OCI-LY3 (cell line): ENCODE data around the gene MATN1.

Experiments
- H2AFZ ChIP-seq: fragments of 200-600, 300-600 bp; shearing (Covaris generic); 2 replicates; pipeline ENCODE4 v1.6.0; 2014; ENCODE audit warnings: antibody characterized with exemption, low read depth, low read length
- H3K27ac ChIP-seq: fragments of 200-600, 300-600 bp; sonication (generic); 2 replicates; pipeline ENCODE4 v1.5.1; 2014; ENCODE audit warnings: mild to moderate bottlenecking, low read length, moderate library complexity, mixed read lengths
- H3K27me3 ChIP-seq: fragments of 200-600, 300-600 bp; sonication (generic); 2 replicates; pipeline ENCODE4 v1.6.1; 2014; ENCODE audit warnings: low read depth, low read length, mixed read lengths
- H3K36me3 ChIP-seq: fragments of 200-600, 300-600 bp; sonication (generic); replicated peaks from 2 replicates; pipeline ENCODE3; 2014; ENCODE audit warnings: low read depth, low read length, mixed read lengths
- H3K4me1 ChIP-seq: fragments of 300-600, 200-600 bp; sonication (generic); 2 replicates; pipeline ENCODE4 v1.6.1; 2014; ENCODE audit warnings: low read length, mixed read lengths
- H3K4me2 ChIP-seq: fragments of 200-600, 300-600 bp; sonication (generic); 2 replicates; pipeline ENCODE4 v1.6.1; 2014; ENCODE audit warnings: low read length, mixed read lengths
- H3K4me3 ChIP-seq: fragments of 300-600, 200-600 bp; sonication (generic); 2 replicates; pipeline ENCODE4 v1.5.1; 2014; ENCODE audit warnings: antibody characterized with exemption, mild to moderate bottlenecking, low read length, moderate library complexity
- H3K79me2 ChIP-seq: fragments of 300-600, 200-600 bp; shearing (Covaris generic); 2 replicates; pipeline ENCODE4 v1.6.1; 2014; ENCODE audit warnings: mild to moderate bottlenecking, low read length, mixed read lengths
- H3K9ac ChIP-seq: fragments of 300-600, 200-600 bp; shearing (Covaris generic); 2 replicates; pipeline ENCODE4 v1.6.0; 2014; ENCODE audit warnings: mild to moderate bottlenecking, low read length, moderate library complexity
- H3K9me3 ChIP-seq: fragments of 200-600, 300-600 bp; shearing (Covaris generic); 2 replicates; pipeline ENCODE4 v1.6.1; 2014; ENCODE audit warnings: low read length, mixed read lengths; ENCODE audit not compliant: insufficient read depth
- H4K20me1 ChIP-seq: fragments of 200-600, 300-600 bp; sonication (generic); 2 replicates; pipeline ENCODE4 v1.6.1; 2016; ENCODE audit warnings: low read length, mixed read lengths; ENCODE audit not compliant: insufficient read depth
- EZH2phosphoT487 ChIP-seq: fragments of 200-600 bp; shearing (Covaris generic); IDR thresholded peaks from 2 replicates; pipeline ENCODE4 v1.6.1; 2018; ENCODE audit warnings: antibody characterized with exemption, mixed run types, low read depth
- TF ChIP-seq, protein P1 (sequence below): fragments of 200-600, 300-600 bp; sonication (generic); IDR thresholded peaks from 2 replicates; pipeline ENCODE4 v1.5.1; 2014; ENCODE audit warnings: antibody characterized with exemption, low read length, low read depth

MATN1 gene

DNA sequence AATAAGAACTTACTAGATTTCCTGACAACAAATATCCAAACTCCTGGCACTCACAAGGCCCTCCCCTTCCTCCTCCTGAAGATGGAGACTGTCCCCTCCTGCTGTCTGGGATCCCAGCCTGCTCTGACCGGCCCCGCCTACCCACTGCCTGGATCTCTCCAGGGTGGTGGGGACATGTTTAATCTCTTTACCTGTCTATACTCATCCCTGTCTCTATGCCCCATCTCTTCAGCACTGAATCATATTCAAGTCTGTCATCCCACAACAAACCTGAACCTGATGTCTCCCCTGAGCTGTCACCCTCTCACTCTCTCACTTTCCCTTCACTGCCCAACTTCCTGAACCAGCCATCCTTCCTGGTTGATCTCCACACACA lies 22.1 kb downstream of the MATN1 start:
- Histone ChIP-seq H3K79me2 (no peaks in the 10 kb centered on the region), H3K27ac (no peak overlapping the region), H3K36me3 (no peaks in the 10 kb centered on the region), H3K9ac (no peak overlapping the region), H2AFZ (no peak overlapping the region), H3K4me3 (no peak overlapping the region), H3K9me3 (no peaks in the 10 kb centered on the region), H3K4me2 (no peak overlapping the region), H3K4me1 (peaks cover 32% of the 10 kb centered on the region), H3K27me3 (peaks cover 3% of the 10 kb centered on the region; the same call in 1 of the 2 replicates), H4K20me1 (no peaks in the 10 kb centered on the region)
- TF ChIP-seq, protein P1, sequence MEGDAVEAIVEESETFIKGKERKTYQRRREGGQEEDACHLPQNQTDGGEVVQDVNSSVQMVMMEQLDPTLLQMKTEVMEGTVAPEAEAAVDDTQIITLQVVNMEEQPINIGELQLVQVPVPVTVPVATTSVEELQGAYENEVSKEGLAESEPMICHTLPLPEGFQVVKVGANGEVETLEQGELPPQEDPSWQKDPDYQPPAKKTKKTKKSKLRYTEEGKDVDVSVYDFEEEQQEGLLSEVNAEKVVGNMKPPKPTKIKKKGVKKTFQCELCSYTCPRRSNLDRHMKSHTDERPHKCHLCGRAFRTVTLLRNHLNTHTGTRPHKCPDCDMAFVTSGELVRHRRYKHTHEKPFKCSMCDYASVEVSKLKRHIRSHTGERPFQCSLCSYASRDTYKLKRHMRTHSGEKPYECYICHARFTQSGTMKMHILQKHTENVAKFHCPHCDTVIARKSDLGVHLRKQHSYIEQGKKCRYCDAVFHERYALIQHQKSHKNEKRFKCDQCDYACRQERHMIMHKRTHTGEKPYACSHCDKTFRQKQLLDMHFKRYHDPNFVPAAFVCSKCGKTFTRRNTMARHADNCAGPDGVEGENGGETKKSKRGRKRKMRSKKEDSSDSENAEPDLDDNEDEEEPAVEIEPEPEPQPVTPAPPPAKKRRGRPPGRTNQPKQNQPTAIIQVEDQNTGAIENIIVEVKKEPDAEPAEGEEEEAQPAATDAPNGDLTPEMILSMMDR, result no peak
- no peak for TF ChIP-seq EZH2phosphoT487

DNA sequence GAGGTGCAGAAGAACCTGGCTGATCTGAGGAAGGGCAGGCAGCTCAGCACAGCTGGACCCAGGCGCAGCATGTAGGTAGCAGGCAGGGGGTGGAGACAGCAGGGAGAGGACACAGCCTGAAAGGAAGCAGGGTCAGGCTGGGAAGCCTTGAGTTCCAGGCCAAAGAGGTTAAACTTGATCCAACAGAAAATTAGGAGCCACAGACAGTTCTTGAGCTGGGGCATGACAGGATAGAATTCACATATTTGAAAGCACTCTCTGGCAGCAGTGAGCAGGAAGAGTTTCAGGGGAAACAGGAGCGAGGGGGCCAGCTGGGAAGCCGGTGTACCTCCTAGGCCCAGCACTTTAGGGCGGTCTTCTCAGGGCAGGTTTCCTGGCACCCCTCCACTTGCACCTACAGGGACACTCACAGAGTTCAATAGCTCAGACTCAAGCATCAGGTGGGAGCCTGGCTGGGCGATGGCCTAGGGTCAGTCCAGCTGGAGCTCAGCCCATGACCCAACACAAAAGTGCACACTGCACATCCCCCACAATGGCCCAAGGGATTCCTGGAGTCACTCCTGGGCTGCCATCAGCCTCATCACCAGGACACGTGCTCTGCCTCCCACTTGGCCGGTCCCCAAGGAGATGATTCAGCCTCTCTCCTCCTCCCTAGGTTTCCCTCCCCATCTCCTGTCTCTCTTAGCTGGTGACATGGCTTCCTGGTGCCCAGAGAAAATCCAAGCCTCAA lies 22.7 kb downstream of the MATN1 start:
- TF ChIP-seq, protein P1, result no peak
- TF ChIP-seq EZH2phosphoT487, result no peak
- Histone ChIP-seq H3K4me2 (no peak overlapping the region), H2AFZ (no peak overlapping the region)

DNA sequence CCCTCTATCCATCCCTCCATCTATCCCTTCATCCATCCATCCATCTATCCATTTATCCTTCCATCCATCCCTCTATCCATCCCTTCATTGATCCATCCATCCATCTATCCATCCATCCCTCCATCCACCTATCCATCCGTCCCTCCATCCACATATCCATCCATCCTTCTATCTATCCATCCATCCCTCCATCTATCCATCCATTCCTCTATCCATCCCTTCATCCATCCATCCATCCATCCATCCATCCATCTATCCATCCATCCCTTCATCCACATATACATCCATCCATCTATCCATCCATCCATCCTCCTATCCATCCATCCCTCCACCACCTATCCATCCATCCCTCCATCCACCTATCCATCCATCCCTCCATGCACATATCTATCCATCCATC lies 23.6 kb downstream of the MATN1 start:
- Histone ChIP-seq H2AFZ (no peak overlapping the region), H3K4me2 (no peak overlapping the region), H3K4me3 (no peak overlapping the region), H4K20me1 (no peaks in the 10 kb centered on the region), H3K36me3 (no peaks in the 10 kb centered on the region), H3K9me3 (no peaks in the 10 kb centered on the region), H3K4me1 (peaks cover 21% of the 10 kb centered on the region), H3K27ac (no peak overlapping the region), H3K79me2 (no peaks in the 10 kb centered on the region), H3K9ac (no peak overlapping the region), H3K27me3 (no peaks in the 10 kb centered on the region)
- TF ChIP-seq, protein P1, result no peak
- TF ChIP-seq EZH2phosphoT487, result no peak

More for the DNA sequence above, 22.7 kb downstream of the MATN1 start:
- no peak overlapping the region for H3K4me3 ChIP-seq
- peaks cover under 1% of the 10 kb centered on the region; the same call in 1 of the 2 replicates for H3K27me3 ChIP-seq
- H3K36me3 ChIP-seq, result no peaks in the 10 kb centered on the region
- H4K20me1 ChIP-seq, result no peaks in the 10 kb centered on the region
- no peaks in the 10 kb centered on the region for H3K79me2 ChIP-seq
- no peak overlapping the region for H3K9ac ChIP-seq
- no peak overlapping the region for H3K27ac ChIP-seq
- peaks cover 28% of the 10 kb centered on the region for H3K4me1 ChIP-seq
- no peaks in the 10 kb centered on the region for H3K9me3 ChIP-seq

DNA sequence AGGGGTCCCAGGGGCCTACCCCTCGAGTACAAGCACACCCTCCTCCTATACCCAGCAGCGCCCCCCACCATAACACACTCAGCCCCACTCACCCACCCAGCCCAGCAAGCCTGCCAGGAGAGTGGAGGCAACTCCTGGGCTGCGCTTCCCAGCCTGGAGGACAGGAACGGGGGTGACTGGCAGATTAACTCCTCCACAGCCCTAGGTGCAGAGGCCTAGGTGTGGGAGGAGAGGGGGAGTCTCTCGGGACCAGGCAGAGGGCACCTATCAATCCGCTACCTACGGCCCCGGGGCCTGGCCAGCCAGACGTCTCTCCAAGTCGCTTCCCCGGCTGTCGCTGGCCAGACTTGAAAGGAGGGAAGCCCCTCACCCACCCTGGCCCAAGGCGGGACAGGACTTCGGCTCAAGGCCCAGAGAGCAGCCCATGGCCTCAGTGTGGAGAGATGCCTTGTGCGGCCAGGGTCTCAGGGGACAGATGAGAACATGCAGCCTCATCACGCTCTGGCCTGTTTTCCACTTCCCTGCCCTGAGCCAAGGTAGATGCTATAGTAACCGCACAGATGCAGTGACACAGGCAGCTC lies 24.9 kb downstream of the MATN1 start:
- Histone ChIP-seq H3K36me3 (no peaks in the 10 kb centered on the region), H3K27ac (no peak overlapping the region), H3K4me3 (no peak overlapping the region), H3K27me3 (no peaks in the 10 kb centered on the region), H3K9me3 (no peaks in the 10 kb centered on the region), H3K4me1 (peaks cover 21% of the 10 kb centered on the region), H4K20me1 (no peaks in the 10 kb centered on the region), H2AFZ (no peak overlapping the region), H3K9ac (no peak overlapping the region; the same call in 1 of the 2 replicates), H3K4me2 (no peak overlapping the region), H3K79me2 (no peaks in the 10 kb centered on the region)
- TF ChIP-seq, protein P1, result no peak
- TF ChIP-seq EZH2phosphoT487, result no peak
